CD4-positive, alpha-beta memory T cell (primary cell): ENCODE measurements around the gene LRPAP1. TPM values are rescaled to one million over a fixed set of nuclear protein-coding genes. Genes with fewer than 3 reads are reported as not detected.

Source experiments
- CTCF ChIA-PET: fragments of 350-600 bp; sonication (Branson Sonifier 250); formaldehyde crosslinking; loops from one replicate; lab custom pipeline; 2021; ENCODE audit warnings: inconsistent platforms; ENCODE audit not compliant: partially characterized antibody; lab: Charles Lee
- POLR2A ChIA-PET: fragments of 350-600 bp; sonication (Branson Sonifier 250); formaldehyde crosslinking; loops from one replicate; lab custom pipeline; 2021; ENCODE audit not compliant: partially characterized antibody; lab: Charles Lee
- DNase-seq, 5 donors: peaks; one replicate each; pipeline versions ENCODE4 v3.0.0 to v3.0.0-alpha.2; 2020 to 2022; ENCODE audit warnings: mixed read lengths in 1 of 5
- H3K27ac ChIP-seq: one replicate; pipeline ENCODE4 v1.7.0; 2013; ENCODE audit warnings: low read depth, low read length
- H3K27me3 ChIP-seq: 2 replicates; pipeline ENCODE4 v1.7.0; 2013; ENCODE audit warnings: mild to moderate bottlenecking, low read length, moderate library complexity; ENCODE audit not compliant: insufficient read depth
- H3K36me3 ChIP-seq: 2 replicates; pipeline ENCODE4 v1.7.0; 2013; ENCODE audit warnings: mild to moderate bottlenecking, low read length, moderate library complexity; ENCODE audit not compliant: insufficient read depth
- H3K4me1 ChIP-seq: 2 replicates; pipeline ENCODE4 v1.7.0; 2013; ENCODE audit warnings: mild to moderate bottlenecking, low read length, moderate library complexity; ENCODE audit not compliant: insufficient read depth
- H3K4me3 ChIP-seq, 2 donors: one replicate each; pipeline ENCODE4 v1.7.0; 2013; ENCODE audit warnings: low read length in 2 of 2, mild to moderate bottlenecking in 1 of 2
- H3K9me3 ChIP-seq, 2 donors: one replicate each; pipeline ENCODE4 v1.7.0; 2013; ENCODE audit warnings: low read length in 2 of 2, control low read depth in 1 of 2; ENCODE audit not compliant: control insufficient read depth in 1 of 2
- H3K27ac Mint-ChIP-seq, 7 donors: one replicate each; pipeline ENCODE4 v1.8.0; 2020 to 2021; ENCODE audit warnings: mixed read lengths in 7 of 7, mild to moderate bottlenecking in 6 of 7, inconsistent platforms in 3 of 7, moderate library complexity in 3 of 7
- H3K27me3 Mint-ChIP-seq, 2 donors: one replicate each; pipeline ENCODE4 v1.8.0; 2020 to 2021; ENCODE audit warnings: mixed read lengths in 2 of 2
- H3K36me3 Mint-ChIP-seq, 2 donors: one replicate each; pipeline ENCODE4 v1.8.0; 2020 to 2021; ENCODE audit warnings: mixed read lengths in 2 of 2, inconsistent platforms in 1 of 2, mild to moderate bottlenecking in 1 of 2
- H3K4me1 Mint-ChIP-seq, 4 donors: one replicate each; pipeline ENCODE4 v1.8.0; 2020 to 2021; ENCODE audit warnings: mixed read lengths in 4 of 4, mild to moderate bottlenecking in 1 of 4
- H3K4me3 Mint-ChIP-seq, 8 donors: one replicate each; pipeline ENCODE4 v1.8.0; 2020 to 2021; ENCODE audit warnings: mixed read lengths in 8 of 8, mild to moderate bottlenecking in 7 of 8, moderate library complexity in 6 of 8, inconsistent platforms in 3 of 8
- H3K9me3 Mint-ChIP-seq, 8 donors: one replicate each; pipeline ENCODE4 v1.8.0; 2020 to 2021; ENCODE audit warnings: mixed read lengths in 8 of 8, mild to moderate bottlenecking in 5 of 8, inconsistent platforms in 3 of 8, moderate library complexity in 1 of 8
- intact Hi-C: fragments of 100-400 bp; cut with micrococcal nuclease; formaldehyde crosslinking; loops from one replicate; pipeline ENCODE4 v1.15.1; 2023
- polyA plus RNA-seq, 2 donors: library from polyadenylated mRNA; unstranded; fragments of 300-500 nt; fragmentation: Illumina TruSeq; gene quantifications; one replicate each; pipeline ENCODE4 v1.2.3, GENCODE V29; 2021
- total RNA-seq, 2 experiments: library from RNA; stranded (reverse); gene quantifications; one replicate each; pipeline ENCODE4 v1.2.3, GENCODE V29; 2021

The LRPAP1 gene
- total and polyA plus RNA-seq, 4 experiments from 2014 or later, result 84.7 to 122 (median 91.1) TPM

DNA sequence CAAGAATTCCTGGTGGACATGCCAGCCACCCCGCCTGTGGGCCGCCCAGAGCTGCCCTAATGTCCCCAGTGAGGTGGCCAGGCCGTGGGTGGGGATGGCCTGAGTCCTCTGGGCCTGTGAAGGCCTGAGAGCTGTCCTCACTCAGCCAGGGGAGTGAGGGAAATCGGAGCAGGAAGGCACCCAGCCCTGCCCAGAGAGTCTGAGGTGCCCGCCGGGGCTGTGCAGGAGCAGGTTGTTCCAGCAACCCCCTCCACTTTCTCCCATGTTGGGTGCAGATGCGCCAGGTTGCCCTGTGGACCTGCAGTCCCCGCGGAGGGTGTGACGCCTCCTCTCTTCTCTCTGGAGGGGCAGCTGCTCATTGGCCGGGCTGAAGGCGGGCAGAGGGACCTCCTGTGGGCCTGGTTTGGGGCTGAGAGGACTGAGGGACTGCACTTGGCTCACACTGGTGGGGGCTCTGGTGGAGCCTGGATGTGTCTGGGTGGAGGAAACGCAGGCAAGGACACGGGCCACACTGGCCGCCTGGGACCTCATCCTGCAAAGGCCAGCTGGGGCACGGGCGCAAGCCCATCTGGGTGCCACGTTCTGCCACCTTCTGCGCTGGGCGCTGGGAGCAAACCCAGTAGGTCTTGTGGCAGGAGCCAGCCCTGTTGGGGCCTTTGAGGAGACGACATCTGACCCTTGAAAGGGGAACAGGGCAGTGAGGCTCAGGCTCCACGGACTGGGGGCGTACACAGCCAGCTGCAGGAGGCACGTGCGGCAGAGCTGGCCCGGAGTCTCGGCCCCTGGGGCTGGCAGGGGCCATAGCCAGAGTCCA lies 55.1 kb downstream of the LRPAP1 start:
- Histone ChIP-seq H3K4me3 (no peak overlapping the region), H3K27ac (no peak overlapping the region), H3K9me3 (no peaks in the 10 kb centered on the region), H3K36me3 (no peaks in the 10 kb centered on the region), H3K27me3 (no peaks in the 10 kb centered on the region), H3K4me1 (no peaks in the 10 kb centered on the region)
- H3K4me1 Mint-ChIP-seq, result no peaks in the 10 kb centered on the region
- no peak overlapping the region for H3K27ac Mint-ChIP-seq
- H3K36me3 Mint-ChIP-seq, result no peaks in the 10 kb centered on the region
- CTCF ChIA-PET, result no interaction called here
- peaks cover 0 to 2% (median 0%) of the 10 kb centered on the region in 8 donors for H3K9me3 Mint-ChIP-seq
- no peak overlapping the region for H3K4me3 Mint-ChIP-seq
- intact Hi-C loops, result no loop called here
- H3K27me3 Mint-ChIP-seq, result peaks cover 12 to 14% of the 10 kb centered on the region in 2 donors
- POLR2A ChIA-PET, result no interaction called here
- peak in 1 of 5 donors; percentile 35 for DNase-seq

DNA sequence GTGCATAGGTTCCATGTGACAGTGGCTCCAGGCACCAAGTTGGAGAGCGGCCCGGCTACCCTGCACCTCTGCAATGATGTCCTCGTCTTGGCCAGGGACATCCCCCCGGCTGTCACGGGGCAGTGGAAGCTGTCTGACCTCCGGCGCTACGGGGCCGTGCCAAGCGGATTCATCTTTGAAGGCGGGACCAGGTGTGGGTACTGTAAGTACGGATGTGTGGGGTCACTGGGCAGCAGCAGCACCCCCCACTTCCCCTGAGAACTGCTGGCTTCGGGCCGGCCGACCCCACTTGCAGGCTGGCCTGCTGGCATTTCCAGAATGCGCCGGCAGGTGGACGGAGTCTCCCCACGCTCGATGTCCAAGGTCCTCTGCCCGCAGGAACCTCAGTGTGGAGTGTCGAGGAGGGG lies 55.9 kb downstream of the LRPAP1 start:
- Histone ChIP-seq H3K27me3 (no peaks in the 10 kb centered on the region), H3K36me3 (no peaks in the 10 kb centered on the region), H3K9me3 (no peaks in the 10 kb centered on the region), H3K4me1 (no peaks in the 10 kb centered on the region), H3K27ac (no peak overlapping the region), H3K4me3 (no peak overlapping the region)
- intact Hi-C loops, result no loop called here
- ChIA-PET POLR2A (no interaction called here), CTCF (no interaction called here)
- H3K27me3 Mint-ChIP-seq, result peaks cover 6 to 8% of the 10 kb centered on the region in 2 donors
- H3K4me3 Mint-ChIP-seq, result no peak overlapping the region
- DNase-seq, result no peak
- H3K27ac Mint-ChIP-seq, result no peak overlapping the region
- H3K36me3 Mint-ChIP-seq, result no peaks in the 10 kb centered on the region
- no peaks in the 10 kb centered on the region for H3K4me1 Mint-ChIP-seq
- H3K9me3 Mint-ChIP-seq, result peaks cover 0 to 2% (median 0%) of the 10 kb centered on the region in 8 donors

DNA sequence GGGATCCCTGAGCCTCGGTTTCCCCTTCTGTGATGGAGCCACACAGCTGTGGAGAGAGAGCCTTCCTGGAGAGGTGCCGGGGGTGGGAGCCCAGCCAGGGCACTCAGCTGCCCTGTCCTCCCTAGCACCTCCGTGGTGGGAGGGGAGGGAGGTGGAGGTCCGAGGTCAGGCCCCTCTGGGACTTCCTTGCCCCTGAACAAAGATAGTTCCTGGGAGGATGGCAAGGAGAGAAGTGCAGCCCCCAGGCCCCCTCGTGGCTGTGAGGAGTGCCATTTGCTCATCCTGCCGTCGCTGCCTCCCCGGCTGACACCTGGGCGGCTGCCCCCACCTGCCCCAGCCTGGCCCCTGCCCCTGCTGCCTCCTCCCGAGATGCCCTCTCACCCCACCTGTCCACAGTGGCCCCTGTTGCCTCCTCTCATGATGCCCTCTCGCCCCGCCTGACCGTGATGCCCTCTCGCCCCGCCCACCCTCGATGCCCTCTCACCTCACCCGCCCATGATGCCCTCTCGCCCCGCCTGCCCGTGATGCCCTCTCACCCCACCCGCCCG lies 56.4 kb downstream of the LRPAP1 start:
- Mint-ChIP-seq H3K4me1 (no peaks in the 10 kb centered on the region), H3K4me3 (no peak overlapping the region), H3K27me3 (peaks cover 2 to 5% of the 10 kb centered on the region in 2 donors), H3K27ac (no peak overlapping the region), H3K9me3 (no peaks in the 10 kb centered on the region), H3K36me3 (no peaks in the 10 kb centered on the region)
- CTCF ChIA-PET, result no interaction called here
- H3K27ac ChIP-seq, result no peak overlapping the region
- no peak overlapping the region for H3K4me3 ChIP-seq
- H3K4me1 ChIP-seq, result no peaks in the 10 kb centered on the region
- POLR2A ChIA-PET, result no interaction called here
- H3K9me3 ChIP-seq, result no peaks in the 10 kb centered on the region
- H3K27me3 ChIP-seq, result no peaks in the 10 kb centered on the region
- peak in 1 of 5 donors; percentile 18 for DNase-seq
- H3K36me3 ChIP-seq, result no peaks in the 10 kb centered on the region
- intact Hi-C loops, result no loop called here

GRCh38 chr4:3475041-3475712 lies 57.0 kb downstream of the LRPAP1 start:
- no peak overlapping the region for H3K27ac Mint-ChIP-seq
- H3K4me3 Mint-ChIP-seq, result no peak overlapping the region
- H3K4me1 Mint-ChIP-seq, result no peaks in the 10 kb centered on the region
- intact Hi-C loops, result no loop called here
- peaks cover 0 to 2% of the 10 kb centered on the region in 2 donors for H3K27me3 Mint-ChIP-seq
- Histone ChIP-seq H3K9me3 (no peaks in the 10 kb centered on the region), H3K4me3 (no peak overlapping the region), H3K4me1 (no peaks in the 10 kb centered on the region), H3K36me3 (no peaks in the 10 kb centered on the region), H3K27ac (no peak overlapping the region), H3K27me3 (no peaks in the 10 kb centered on the region)
- CTCF ChIA-PET, result no interaction called here
- POLR2A ChIA-PET, result no interaction called here
- no peaks in the 10 kb centered on the region for H3K9me3 Mint-ChIP-seq
- DNase-seq, result no peak
- no peaks in the 10 kb centered on the region for H3K36me3 Mint-ChIP-seq

DNA sequence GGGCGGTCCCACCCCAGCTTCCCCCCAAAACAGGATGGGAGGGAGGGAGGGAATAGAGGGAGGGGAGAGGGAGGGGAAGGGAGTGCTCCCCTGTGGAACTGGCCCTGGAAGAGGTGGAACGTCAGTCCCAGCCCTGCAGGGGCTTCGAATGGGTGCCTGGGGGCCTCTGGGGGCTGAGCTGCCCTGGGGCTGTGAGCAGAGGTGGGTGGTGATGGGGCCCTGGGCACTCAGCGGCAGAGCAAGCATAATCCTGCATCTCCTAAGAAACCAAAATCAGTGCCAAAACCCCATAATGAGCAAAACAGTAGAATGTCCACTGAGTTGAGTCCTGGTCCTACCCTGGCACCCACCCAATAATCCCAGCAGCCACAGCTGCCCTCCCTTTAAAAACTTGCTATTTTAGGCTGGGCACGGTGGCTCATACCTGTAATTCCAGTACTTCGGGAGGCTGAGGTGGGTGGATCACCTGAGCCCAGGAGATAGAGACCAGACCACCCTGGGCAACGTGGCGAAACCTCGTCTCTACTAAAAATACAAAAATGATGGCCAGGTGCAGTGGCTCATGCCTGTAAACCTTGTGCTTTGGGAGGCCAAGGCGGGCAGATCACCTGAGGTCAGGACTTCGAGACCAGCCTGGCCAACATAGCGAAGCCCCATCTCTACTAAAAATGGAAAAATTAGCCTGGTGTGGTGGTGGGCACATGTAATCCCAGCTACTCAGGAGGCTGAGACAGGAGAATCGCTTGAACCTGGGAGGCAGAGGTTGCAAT lies 58.0 kb downstream of the LRPAP1 start:
- Histone ChIP-seq H3K9me3 (no peaks in the 10 kb centered on the region), H3K4me3 (no peak overlapping the region), H3K4me1 (no peaks in the 10 kb centered on the region), H3K36me3 (no peaks in the 10 kb centered on the region), H3K27ac (no peak overlapping the region), H3K27me3 (no peaks in the 10 kb centered on the region)
- CTCF ChIA-PET, result no interaction called here
- POLR2A ChIA-PET, result no interaction called here
- intact Hi-C loops, result no loop called here
- peaks cover 0 to 2% of the 10 kb centered on the region in 2 donors for H3K27me3 Mint-ChIP-seq
- no peak overlapping the region for H3K4me3 Mint-ChIP-seq
- H3K4me1 Mint-ChIP-seq, result no peaks in the 10 kb centered on the region
- no peak for DNase-seq
- H3K9me3 Mint-ChIP-seq, result no peaks in the 10 kb centered on the region
- no peak overlapping the region for H3K27ac Mint-ChIP-seq
- H3K36me3 Mint-ChIP-seq, result no peaks in the 10 kb centered on the region

DNA sequence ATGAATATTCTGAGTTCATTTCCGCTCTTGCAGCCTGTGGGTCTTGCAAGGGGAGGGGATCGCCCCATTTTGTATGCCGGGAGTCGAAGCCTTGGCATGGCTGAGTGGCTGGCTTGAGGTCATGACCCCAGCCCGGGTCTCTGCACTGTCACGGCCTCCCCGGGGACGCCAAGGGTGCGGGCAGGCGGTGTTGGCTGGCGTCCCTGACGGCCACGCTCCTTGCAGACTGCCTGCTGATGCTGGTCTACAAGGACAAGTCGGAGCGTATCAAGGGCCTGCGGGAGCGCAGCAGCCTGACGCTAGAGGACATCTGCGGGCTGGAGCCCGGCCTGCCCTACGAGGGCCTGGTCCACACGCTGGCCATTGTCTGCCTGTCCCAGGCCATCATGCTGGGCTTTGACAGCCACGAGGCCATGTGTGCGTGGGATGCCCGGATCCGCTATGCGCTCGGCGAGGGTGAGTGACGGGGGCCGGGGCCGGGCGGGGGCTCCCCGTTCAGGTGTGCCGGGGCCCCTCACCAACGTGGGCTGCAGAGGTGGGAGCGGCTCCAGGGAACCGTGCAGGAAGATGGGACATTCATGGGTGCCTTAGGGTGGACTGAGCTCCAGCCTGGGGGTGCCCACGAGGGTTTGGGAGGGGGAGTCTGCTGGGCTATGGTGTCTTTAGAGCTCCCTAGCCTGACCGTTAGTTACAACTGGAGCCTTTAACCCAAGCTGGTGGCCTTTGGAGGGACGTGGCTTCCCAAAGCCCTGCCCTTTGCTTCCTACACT lies 58.9 kb downstream of the LRPAP1 start:
- Mint-ChIP-seq H3K4me3 (no peak overlapping the region), H3K4me1 (no peaks in the 10 kb centered on the region), H3K27ac (no peak overlapping the region), H3K9me3 (no peaks in the 10 kb centered on the region), H3K27me3 (peaks cover 0 to 2% of the 10 kb centered on the region in 2 donors), H3K36me3 (no peaks in the 10 kb centered on the region)
- Histone ChIP-seq H3K27me3 (no peaks in the 10 kb centered on the region), H3K36me3 (no peaks in the 10 kb centered on the region), H3K9me3 (no peaks in the 10 kb centered on the region), H3K4me1 (no peaks in the 10 kb centered on the region), H3K27ac (no peak overlapping the region), H3K4me3 (no peak overlapping the region)
- DNase-seq, result no peak
- CTCF ChIA-PET, result no interaction called here
- POLR2A ChIA-PET, result no interaction called here
- intact Hi-C loops, result no loop called here
